Activated naive CD4-positive, alpha-beta T cell treated with anti-CD3 and anti-CD28 coated beads, Interleukin-2, amount 50 U/mL, for 16 hours (primary cell): ENCODE data around the gene SAMM50.

Experiments used
- DNase-seq: peaks from one replicate; pipeline ENCODE4 v3.0.0-alpha.2; 2020

SAMM50 gene

GRCh38 chr22:43983808-43984207 is 28.6 kb downstream of the SAMM50 start:
- DNase-seq = no peak

DNA sequence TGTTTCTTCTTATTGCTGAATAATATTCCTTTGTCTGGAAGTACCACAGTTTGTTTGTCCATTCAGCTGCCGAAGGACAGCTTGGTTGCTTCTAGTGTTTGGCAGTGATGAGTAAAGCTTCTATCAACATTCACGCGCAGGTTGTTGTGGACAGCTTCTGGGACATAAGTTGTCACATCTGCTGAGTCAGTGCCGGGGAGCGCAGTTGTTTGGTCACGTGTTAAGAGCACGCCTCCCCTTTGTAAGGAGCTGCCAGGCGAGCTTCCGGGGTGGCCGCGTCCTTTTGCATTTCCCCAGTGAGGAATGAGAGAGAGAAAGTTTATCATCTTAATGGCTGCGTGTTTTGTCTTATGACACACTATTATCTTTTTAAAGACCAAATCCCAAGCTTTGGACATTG is 30.3 kb downstream of the SAMM50 start:
- no peak for DNase-seq

DNA sequence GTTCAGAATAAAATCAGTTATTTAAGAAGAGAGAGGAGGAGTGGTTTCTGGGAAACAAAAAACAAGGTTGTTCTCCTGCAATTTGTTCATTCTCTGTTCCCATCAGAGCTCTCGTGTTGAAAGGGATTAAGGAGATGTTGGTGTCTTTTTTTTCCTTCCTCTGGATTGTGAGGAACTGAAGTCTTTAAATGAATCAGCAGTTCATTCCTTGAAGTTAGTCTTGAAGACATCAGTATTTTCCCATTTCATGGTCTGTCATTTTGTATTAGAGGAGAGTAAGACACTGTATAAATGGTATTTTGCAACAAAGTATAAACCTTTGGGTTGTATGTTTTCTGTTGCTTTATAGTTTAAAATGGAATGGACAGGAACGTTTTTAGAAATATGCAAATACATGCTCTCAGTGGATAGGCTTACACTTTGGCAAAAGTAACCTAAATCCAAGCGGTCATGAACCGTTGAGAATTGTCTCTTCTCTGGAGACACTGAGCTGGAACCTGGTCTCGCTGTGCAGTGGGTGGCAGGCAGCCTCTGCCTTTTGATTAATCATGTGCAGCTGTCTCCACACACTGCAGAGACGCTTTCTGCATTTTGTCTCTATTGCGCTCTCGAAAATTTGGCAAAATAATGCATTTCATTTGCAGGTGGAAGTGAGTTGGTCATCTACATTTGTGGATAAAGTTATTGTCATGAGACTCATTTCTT is 33.0 kb downstream of the SAMM50 start:
- DNase-seq = no peak

DNA sequence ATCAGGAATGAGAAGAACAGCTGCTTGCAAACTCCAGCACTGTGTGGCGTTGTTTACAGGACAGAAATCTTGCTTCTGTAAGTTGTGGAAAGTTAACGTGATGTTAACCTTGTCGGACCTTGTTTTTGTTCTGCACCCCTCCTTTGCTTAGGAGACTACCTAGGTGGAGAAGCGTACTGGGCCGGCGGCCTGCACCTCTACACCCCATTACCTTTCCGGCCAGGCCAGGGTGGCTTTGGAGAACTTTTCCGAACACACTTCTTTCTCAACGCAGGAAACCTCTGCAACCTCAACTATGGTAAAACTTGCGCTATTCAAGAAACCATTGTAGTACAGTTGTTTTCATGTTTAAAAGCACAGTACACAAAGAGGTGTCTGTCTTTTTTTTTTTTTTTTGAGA is 33.7 kb downstream of the SAMM50 start:
- no peak for DNase-seq

GRCh38 chr22:43990044-43990443 is 34.8 kb downstream of the SAMM50 start:
- no peak for DNase-seq

DNA sequence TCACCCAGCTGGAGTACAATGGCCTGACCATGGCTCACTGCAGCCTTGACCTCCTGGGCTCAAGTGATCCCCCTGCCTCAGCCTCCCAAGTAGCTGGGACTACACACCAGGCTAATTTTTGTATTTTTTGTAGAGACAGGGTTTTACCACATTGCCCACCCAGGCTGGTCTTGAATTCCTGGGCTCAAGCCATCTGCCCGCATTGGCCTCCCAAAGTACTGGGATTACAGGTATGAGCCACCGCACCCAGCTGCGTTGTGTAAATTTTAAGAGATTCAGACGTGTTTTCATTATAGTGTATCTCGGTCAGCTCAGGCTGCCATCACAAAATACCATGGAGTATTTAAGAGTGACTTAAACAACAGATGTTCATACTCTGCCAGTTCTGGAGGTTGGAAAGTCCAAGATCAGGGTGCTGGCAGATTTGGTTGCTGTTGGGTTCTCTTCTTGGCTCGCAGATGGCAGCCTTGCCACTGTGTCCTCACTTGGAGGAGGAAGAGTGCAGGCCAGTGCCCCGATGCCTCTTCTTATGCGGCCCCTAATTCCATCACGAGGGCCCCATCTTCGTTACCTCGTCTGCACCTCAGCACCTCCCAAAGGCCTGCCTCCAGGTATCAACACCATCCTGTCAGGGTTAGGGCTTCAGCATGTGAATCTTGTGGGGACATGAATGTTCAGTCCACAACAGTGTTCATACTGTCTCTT is 36.2 kb downstream of the SAMM50 start:
- no peak for DNase-seq

DNA sequence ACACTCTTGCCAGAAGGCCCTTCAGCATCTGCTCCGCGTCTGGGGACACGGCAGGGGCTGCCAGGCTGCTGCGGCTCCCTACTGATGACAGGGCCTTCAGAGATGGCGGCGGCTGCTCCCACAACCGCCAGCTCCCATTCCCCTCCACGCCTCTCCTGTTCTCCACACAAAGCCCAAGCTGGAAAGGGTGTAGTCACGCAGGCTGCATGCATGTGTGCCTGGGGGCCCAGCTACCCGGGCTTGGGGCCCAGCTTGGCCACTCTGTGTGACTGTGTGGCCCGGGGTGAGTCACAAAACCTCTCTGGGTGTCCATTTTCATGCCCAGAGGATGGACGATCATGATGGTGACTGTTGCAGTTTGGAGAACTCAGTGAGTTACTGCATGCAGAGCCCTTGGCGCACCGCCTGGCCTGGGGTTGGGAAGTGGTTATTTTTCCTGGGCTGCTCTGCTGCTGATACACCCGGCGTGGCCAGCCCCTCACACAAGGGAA is 37.1 kb downstream of the SAMM50 start:
- DNase-seq = no peak

DNA sequence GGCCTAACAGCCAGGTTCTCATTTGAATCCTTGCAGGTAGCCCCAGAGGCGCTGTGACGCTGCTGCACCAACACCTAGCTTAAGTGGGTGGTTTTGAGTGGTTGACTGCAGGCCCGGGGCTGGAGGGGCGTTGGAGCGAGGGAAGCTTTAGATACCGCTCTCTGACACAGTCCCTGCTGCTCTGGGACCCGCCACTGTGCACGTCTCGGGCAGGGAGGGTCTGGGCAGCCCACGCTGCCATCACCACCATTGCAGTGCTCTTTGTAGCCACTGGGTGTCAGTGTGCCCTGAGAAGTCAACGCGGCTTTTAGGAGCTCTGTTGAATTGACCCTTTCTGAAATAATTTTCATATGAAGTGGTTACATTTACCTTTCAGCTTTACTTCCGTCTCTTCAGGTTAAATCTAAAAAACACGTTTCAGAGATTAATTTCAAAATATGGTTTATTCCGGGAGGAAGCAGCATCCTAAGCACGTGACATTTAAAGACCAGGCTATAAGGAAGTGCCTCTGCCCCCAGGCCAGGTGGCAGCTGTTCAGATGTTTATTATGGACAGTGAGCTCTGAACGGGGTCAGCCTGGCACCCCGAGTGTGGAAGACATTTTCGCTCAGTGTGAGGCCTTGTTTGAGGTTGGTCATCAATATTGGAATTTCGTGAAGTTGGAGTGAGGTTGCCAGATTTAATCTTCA is 38.0 kb downstream of the SAMM50 start:
- peak; percentile 61 for DNase-seq

DNA sequence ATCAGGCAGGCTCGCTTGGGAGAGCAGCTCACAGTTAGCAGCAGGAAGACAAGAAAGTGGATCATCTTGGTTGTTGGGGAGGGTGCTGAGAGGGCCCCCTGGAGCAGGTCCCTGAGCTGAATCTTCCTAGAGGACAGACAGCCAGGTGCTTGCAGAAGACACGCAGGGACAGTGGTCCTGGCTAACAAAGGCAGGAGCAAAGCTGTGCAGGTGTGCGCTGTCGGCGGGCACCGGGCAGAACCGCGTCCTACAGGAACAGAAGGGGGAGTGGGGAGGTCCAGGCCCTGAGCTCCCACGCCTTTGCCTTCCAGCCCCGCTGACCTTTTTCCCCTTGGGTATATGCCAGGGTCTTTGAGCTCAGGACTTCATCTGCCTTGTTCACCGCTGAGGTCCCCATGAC is 38.8 kb downstream of the SAMM50 start:
- no peak for DNase-seq

- no peak for DNase-seq
Measured at GRCh38 chr22:43994416-43994815, 39.2 kb downstream of the SAMM50 start.

- DNase-seq = no peak
Measured at GRCh38 chr22:43995057-43995685, 39.9 kb downstream of the SAMM50 start.

- DNase-seq = no peak
Measured at GRCh38 chr22:43995798-43996169, 40.5 kb downstream of the SAMM50 start.

DNA sequence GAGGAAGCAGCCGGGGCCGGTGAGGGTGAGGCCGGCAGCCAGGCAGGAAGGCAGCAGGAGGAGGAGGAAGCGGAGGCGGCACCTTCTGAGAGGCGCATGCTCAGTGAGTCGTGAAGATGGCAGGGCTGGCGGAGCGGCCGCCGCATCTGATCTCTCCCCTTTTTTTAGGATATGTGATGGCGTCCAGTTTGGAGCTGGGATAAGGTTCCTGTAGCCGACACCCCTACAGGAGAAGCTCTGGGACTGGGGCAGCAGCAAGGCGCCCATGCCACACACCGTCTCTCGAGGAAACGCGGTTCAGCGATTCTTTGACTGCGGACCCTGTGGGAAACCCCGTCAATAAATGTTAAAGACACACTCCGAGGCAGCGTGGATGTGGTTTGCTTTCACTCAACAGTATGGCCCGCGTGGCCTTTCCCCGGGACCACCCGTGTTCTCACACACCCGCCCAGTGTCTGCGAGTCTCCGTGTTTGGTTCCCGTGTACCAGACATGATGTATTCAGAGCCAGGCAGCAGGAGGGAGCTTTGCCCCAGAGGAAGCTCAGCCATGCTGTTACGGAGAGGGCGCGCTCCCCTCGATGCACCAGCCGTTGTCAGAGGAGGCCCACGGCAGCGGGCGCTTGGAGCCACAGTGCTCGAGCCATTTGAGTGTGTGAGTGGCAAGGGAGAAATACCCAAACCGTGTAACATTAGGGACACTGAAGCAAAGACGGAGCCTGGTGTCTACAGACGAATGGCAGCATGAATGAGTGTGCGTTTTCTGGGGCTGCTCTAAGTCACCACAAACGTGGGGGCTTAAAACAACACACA is 41.1 kb downstream of the SAMM50 start:
- peak; percentile 69 for DNase-seq

- no peak for DNase-seq
Measured at GRCh38 chr22:43996981-43997265, 41.7 kb downstream of the SAMM50 start.

GRCh38 chr22:43998679-43999264 is 43.5 kb downstream of the SAMM50 start:
- no peak for DNase-seq

DNA sequence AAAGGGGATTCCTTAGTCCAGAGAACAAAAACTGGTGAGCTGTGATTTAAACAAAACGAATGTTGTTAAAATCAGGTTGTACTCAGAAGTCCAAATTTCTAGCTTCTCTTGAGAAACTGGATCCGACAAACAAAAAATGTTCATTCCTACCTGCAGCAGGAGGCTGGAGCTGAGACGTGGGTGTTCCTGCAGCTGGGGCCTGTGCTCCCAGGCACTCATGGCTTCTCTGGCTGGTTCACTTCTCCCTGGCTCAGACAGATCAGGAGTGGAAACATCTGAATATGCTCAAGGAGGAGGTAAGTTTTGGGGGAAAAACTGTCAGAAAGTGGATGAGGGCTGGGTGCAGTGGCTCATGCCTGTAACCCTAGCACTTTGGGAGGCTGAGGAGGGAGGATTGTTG is 44.1 kb downstream of the SAMM50 start:
- no peak for DNase-seq

DNA sequence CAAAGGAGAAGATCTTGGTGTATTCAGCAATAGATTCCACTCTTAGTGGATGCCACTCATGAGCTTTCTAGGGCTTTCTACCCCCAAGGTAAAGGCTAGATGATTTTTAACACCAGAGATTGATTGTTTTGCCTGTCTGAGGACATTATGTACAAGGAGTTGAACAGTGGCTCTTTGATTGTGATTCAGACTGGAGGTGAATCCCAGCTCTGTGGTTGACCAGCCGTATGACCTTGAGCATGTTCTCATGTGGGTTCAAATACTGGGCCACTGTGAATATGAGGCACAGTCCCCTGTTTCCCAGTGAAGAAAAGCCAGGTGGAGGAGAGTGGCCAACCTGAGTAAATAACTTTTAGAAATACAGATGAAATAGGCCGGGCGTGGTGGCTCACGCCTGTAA is 44.9 kb downstream of the SAMM50 start:
- no peak for DNase-seq

DNA sequence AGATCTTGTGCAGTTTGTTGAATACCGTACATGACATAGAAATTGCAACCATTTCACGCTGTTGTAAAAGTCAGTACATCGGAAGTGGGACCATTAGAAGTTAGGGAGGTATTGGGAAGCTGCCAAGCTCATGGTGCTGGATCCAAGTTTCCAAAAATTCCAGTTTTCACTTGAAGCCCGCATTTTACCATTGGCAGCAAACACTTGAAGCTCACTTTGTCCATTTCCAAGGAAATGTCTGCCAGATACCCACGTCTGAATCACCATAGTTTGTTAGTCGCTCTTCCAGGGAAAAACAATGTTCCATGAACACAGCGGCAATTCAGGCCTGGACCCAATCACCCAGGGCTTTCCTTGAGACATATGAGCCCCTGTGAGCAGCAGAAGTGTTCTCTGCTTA is 46.3 kb downstream of the SAMM50 start:
- DNase-seq = no peak

DNA sequence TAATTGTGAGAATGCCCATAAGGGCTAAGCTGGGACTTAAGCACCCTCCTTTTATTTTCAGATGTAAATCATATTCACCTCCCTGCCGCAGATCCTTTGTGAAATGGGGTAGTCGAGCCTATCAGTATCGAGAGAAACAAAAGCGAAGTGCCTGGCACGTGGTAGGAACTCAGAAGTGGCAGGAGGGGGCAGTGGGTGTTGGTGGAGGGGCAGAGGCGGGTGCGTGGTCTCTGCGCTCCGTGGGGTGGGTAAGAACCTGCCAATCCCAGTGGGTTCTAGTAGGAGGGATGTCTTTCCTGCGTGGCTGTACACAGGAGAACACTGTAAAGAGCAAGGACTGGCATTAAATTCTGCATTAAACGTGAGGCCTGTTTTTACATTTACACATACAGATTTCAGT is 47.1 kb downstream of the SAMM50 start:
- DNase-seq = no peak

GRCh38 chr22:44002997-44003396 is 47.8 kb downstream of the SAMM50 start:
- no peak for DNase-seq

GRCh38 chr22:44003405-44004103 is 48.3 kb downstream of the SAMM50 start:
- no peak for DNase-seq

DNA sequence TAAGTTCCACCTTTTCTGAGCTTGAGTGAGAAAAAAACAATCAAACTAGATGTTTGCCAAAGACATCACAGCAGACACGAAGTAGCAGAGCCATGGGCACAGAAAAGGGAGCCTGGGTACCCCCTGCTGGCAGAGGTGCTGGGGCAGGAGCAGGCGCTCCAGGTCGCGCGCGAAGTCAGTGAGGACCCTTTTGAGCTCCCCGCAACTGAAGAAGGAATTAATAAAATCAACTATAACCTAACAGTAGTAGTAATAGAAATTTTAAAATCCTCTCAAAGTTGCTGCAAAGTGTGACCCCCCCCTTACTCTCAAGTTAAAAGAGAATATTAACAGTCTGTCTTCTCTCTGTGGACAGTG is 48.8 kb downstream of the SAMM50 start:
- no peak for DNase-seq
